Keratinocyte (primary cell): ENCODE measurements around the gene HOXD8. TPM values are rescaled to one million over a fixed set of nuclear protein-coding genes. Genes with fewer than 3 reads are reported as not detected.

Experiments used
- DNase-seq: peaks from one replicate; pipeline ENCODE4 v3.0.0-alpha.2; 2011; ENCODE audit warnings: low read depth, missing footprints, low spot score
- FAIRE-seq: peaks from 2 replicates; lab custom pipeline; 2011; peaks lifted over from hg19 to GRCh38; lab: Jason Lieb, UNC
- H2AFZ ChIP-seq: 2 replicates; pipeline ENCODE4 v1.6.0; 2012; ENCODE audit warnings: low read length, control low read depth, inconsistent platforms; ENCODE audit not compliant: control insufficient read depth
- H3K27ac ChIP-seq: 2 replicates; pipeline ENCODE4 v1.5.1; 2011; ENCODE audit warnings: low read length; ENCODE audit not compliant: control insufficient read depth, insufficient read depth
- H3K27me3 ChIP-seq: 3 replicates; pipeline ENCODE4 v1.6.0; 2011; ENCODE audit warnings: low read length; ENCODE audit not compliant: control insufficient read depth, insufficient read depth; ENCODE audit errors: extremely low read depth
- H3K36me3 ChIP-seq, 2 experiments: 2 replicates in 1 of 2; 3 replicates in 1 of 2; pipeline ENCODE4 v1.5.1; 2011; ENCODE audit warnings: low read length in 2 of 2, mild to moderate bottlenecking in 1 of 2; ENCODE audit not compliant: control insufficient read depth in 2 of 2, insufficient read depth in 2 of 2; ENCODE audit errors: extremely low read depth in 1 of 2
- H3K4me1 ChIP-seq: 3 replicates; pipeline ENCODE4 v1.5.1; 2011; ENCODE audit warnings: low read length; ENCODE audit not compliant: control insufficient read depth, insufficient read depth; ENCODE audit errors: extremely low read depth
- H3K4me2 ChIP-seq: 3 replicates; pipeline ENCODE4 v1.6.0; 2011; ENCODE audit warnings: low read depth, low read length; ENCODE audit not compliant: control insufficient read depth, insufficient read depth; ENCODE audit errors: extremely low read depth
- H3K4me3 ChIP-seq, 3 experiments: fragments of 200-600 bp in 1 of 3; sonication (generic) in 1 of 3; 2 replicates in 2 of 3; 3 replicates in 1 of 3; pipeline ENCODE4 v1.5.1; 2011 to 2016; ENCODE audit warnings: low read length in 3 of 3, mild to moderate bottlenecking in 3 of 3, control low read depth in 2 of 3, inconsistent platforms in 1 of 3, low read depth in 1 of 3, mixed read lengths in 1 of 3, mixed run types in 1 of 3, moderate library complexity in 1 of 3; ENCODE audit not compliant: control insufficient read depth in 2 of 3, insufficient read depth in 2 of 3; ENCODE audit errors: extremely low read depth in 1 of 3
- H3K79me2 ChIP-seq: 2 replicates; pipeline ENCODE4 v1.6.0; 2012; ENCODE audit warnings: low read length; ENCODE audit not compliant: control insufficient read depth, insufficient read depth
- H3K9ac ChIP-seq: 3 replicates; pipeline ENCODE4 v1.6.0; 2011; ENCODE audit warnings: low read length; ENCODE audit not compliant: control insufficient read depth, insufficient read depth; ENCODE audit errors: extremely low read depth
- H3K9me1 ChIP-seq: 3 replicates; pipeline ENCODE4 v1.6.0; 2011; ENCODE audit warnings: low read length; ENCODE audit not compliant: control insufficient read depth, insufficient read depth; ENCODE audit errors: extremely low read depth
- H3K9me3 ChIP-seq: 2 replicates; pipeline ENCODE4 v1.5.1; 2012; ENCODE audit warnings: low read depth, low read length; ENCODE audit not compliant: control insufficient read depth
- H4K20me1 ChIP-seq: 3 replicates; pipeline ENCODE4 v1.6.0; 2011; ENCODE audit warnings: low read length; ENCODE audit not compliant: control insufficient read depth, insufficient read depth; ENCODE audit errors: extremely low read depth
- CTCF ChIP-seq, 3 experiments: IDR thresholded peaks in 1 of 3; conservative IDR thresholded peaks in 1 of 3; optimal IDR thresholded peaks in 1 of 3; 2 replicates in 2 of 3; 3 replicates in 1 of 3; pipeline versions ENCODE3 to v1.5.1; 2011; ENCODE audit warnings: low read length in 3 of 3, mild to moderate bottlenecking in 3 of 3, moderate library complexity in 2 of 3, control low read depth in 1 of 3, inconsistent platforms in 1 of 3; ENCODE audit not compliant: insufficient read depth in 2 of 3; ENCODE audit errors: extremely low read depth in 1 of 3
- EZH2 ChIP-seq: IDR thresholded peaks from one replicate; pipeline ENCODE4 v1.6.1; 2012; ENCODE audit warnings: inconsistent platforms, mild to moderate bottlenecking, low read length, moderate library complexity
- dilution Hi-C: fragments of 300-500 bp; cut with MboI; formaldehyde crosslinking; loops from one replicate; pipeline ENCODE4 v1.7.0; 2020; ENCODE audit warnings: low sequenced_read_pairs; ENCODE audit not compliant: extremely low pct_ligation_motif_present
- polyA plus RNA-seq, 5 experiments: library from polyadenylated mRNA; depleted of rRNA in 3 of 5; stranded (reverse) in 3 of 5; stranded (forward) in 1 of 5; unstranded in 1 of 5; fragments of >200 nt; gene quantifications; 1 replicate in 1 of 5; 2 replicates in 3 of 5; 3 replicates in 1 of 5; pipeline versions ENCODE4 v1.2.1 to v1.2.3, GENCODE V29; 2011 to 2012; ENCODE audit warnings: missing spikeins in 2 of 5, low read depth in 1 of 5, low replicate concordance in 1 of 5

The HOXD8 gene
- polyA plus RNA-seq, 1 donor (not counting 4 experiments of a cell fraction or from before 2014, with no cell fraction given) = not detected

- dilution Hi-C loops = no loop called here
- Histone ChIP-seq H3K9ac (no peak overlapping the region), H3K9me3 (no peaks in the 10 kb centered on the region), H3K27me3 (peaks cover 80% of the 10 kb centered on the region), H3K79me2 (no peaks in the 10 kb centered on the region), H3K4me3 (no peak overlapping the region), H3K4me1 (no peaks in the 10 kb centered on the region), H3K4me2 (no peak overlapping the region), H2AFZ (no peak overlapping the region), H3K9me1 (no peaks in the 10 kb centered on the region), H3K36me3 (no peaks in the 10 kb centered on the region), H4K20me1 (no peaks in the 10 kb centered on the region), H3K27ac (no peak overlapping the region)
- DNase-seq (no peak), FAIRE-seq (no peak)
- TF ChIP-seq EZH2 (no peak), CTCF (optimal IDR thresholded peaks at IDR 0.05 in 1 of 3, IDR thresholded peaks at IDR 0.05 in 1 of 3, conservative IDR thresholded peaks at IDR 0.05 in 1 of 3; ENCODE audit: extremely low read depth in 1 of 3, insufficient read depth in 2 of 3, low read length in 3 of 3) (no peak)
These were observed 17.1 kb downstream of the HOXD8 start for GRCh38 chr2:176146645-176147044.

GRCh38 chr2:176147210-176147799, 17.8 kb downstream of the HOXD8 start:
- Histone ChIP-seq H3K9ac (no peak overlapping the region), H3K9me3 (no peaks in the 10 kb centered on the region), H3K36me3 (no peaks in the 10 kb centered on the region), H3K9me1 (no peaks in the 10 kb centered on the region), H3K27me3 (peaks cover 80% of the 10 kb centered on the region), H3K79me2 (no peaks in the 10 kb centered on the region), H3K4me2 (no peak overlapping the region), H2AFZ (no peak overlapping the region), H3K27ac (no peak overlapping the region), H4K20me1 (no peaks in the 10 kb centered on the region), H3K4me3 (no peak overlapping the region), H3K4me1 (no peaks in the 10 kb centered on the region)
- TF ChIP-seq EZH2 (no peak), CTCF (optimal IDR thresholded peaks at IDR 0.05 in 1 of 3, IDR thresholded peaks at IDR 0.05 in 1 of 3, conservative IDR thresholded peaks at IDR 0.05 in 1 of 3; ENCODE audit: extremely low read depth in 1 of 3, insufficient read depth in 2 of 3, low read length in 3 of 3) (no peak)
- no peak for FAIRE-seq
- no peak for DNase-seq
- dilution Hi-C loops = no loop called here
